ENCODE measurements around the gene MAP7.
A peak's percentile ranks its signal among the peaks of the same experiment; 100 is the strongest.

MAP7 gene

GRCh38 chr6:136475686-136476085 lies 74.5 kb downstream of the MAP7 start:
- H3K27ac Mint-ChIP-seq, result no peak overlapping the region
- no peaks in the 10 kb centered on the region for H3K27me3 Mint-ChIP-seq
- H3K36me3 Mint-ChIP-seq (ENCODE audit: low read depth), result no peaks in the 10 kb centered on the region
- H3K9me3 Mint-ChIP-seq, result no peaks in the 10 kb centered on the region
- intact Hi-C loops (cut with micrococcal nuclease), result no loop called here
- peaks cover 20% of the 10 kb centered on the region for H3K4me1 Mint-ChIP-seq (ENCODE audit: low read depth)
- H3K4me3 Mint-ChIP-seq, result no peak overlapping the region

GRCh38 chr6:136474241-136474640 lies 76.0 kb downstream of the MAP7 start:
- Mint-ChIP-seq H3K36me3 (ENCODE audit: low read depth) (no peaks in the 10 kb centered on the region), H3K9me3 (no peaks in the 10 kb centered on the region), H3K4me3 (no peak overlapping the region), H3K27me3 (no peaks in the 10 kb centered on the region), H3K27ac (no peak overlapping the region), H3K4me1 (ENCODE audit: low read depth) (peaks cover 32% of the 10 kb centered on the region)
- intact Hi-C loops (cut with micrococcal nuclease), result no loop called here

DNA sequence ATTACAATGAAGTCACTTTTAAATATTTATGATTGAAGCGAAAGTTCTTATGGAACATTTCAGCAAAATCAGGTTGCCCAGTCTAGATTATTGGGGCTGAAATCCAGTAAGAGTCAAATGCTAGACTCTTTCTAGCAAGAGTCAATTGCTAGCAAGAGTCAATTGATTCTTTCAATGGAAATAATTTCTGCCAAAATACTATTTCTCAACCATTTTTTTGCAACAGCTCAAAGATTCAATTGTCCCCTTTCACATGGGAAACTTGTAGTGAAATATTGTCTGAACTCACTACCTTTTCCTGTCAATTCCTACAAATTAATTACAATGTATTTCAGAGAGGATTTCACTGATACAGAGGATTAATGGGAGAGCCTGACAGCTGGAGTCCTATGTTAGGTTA lies 78.3 kb downstream of the MAP7 start:
- no peak overlapping the region for H3K27ac Mint-ChIP-seq
- H3K9me3 Mint-ChIP-seq, result no peaks in the 10 kb centered on the region
- intact Hi-C loops (cut with micrococcal nuclease), result no loop called here
- no peaks in the 10 kb centered on the region for H3K36me3 Mint-ChIP-seq (ENCODE audit: low read depth)
- peaks cover 36% of the 10 kb centered on the region for H3K4me1 Mint-ChIP-seq (ENCODE audit: low read depth)
- no peak overlapping the region for H3K4me3 Mint-ChIP-seq
- H3K27me3 Mint-ChIP-seq, result no peaks in the 10 kb centered on the region

GRCh38 chr6:136471372-136471771 lies 78.8 kb downstream of the MAP7 start:
- H3K36me3 Mint-ChIP-seq (ENCODE audit: low read depth), result no peaks in the 10 kb centered on the region
- no peaks in the 10 kb centered on the region for H3K27me3 Mint-ChIP-seq
- H3K9me3 Mint-ChIP-seq, result no peaks in the 10 kb centered on the region
- H3K4me1 Mint-ChIP-seq (ENCODE audit: low read depth), result peaks cover 36% of the 10 kb centered on the region
- intact Hi-C loops (cut with micrococcal nuclease), result no loop called here
- no peak overlapping the region for H3K27ac Mint-ChIP-seq
- no peak overlapping the region for H3K4me3 Mint-ChIP-seq

DNA sequence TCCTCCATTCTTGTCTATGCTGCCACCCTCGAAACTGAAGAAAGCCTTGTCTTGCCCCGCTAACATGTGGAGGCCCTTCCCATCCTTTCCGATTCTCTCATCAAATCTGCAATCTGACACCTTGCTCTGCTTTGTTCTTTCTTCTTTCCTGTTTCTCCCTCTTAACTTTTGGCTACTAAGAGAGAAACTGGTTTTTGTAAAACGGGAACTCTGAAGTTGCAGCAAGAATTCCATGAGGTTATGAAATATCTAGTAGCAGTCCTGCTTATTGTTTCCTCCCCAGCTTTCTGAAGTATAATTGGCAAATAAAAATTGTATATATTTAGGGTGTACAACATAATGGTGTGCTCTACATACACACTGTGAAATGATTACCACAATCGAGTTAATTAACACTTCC lies 80.2 kb downstream of the MAP7 start:
- H3K27ac Mint-ChIP-seq, result no peak overlapping the region
- H3K4me3 Mint-ChIP-seq, result peak overlapping the region; percentile 15
- no peaks in the 10 kb centered on the region for H3K36me3 Mint-ChIP-seq (ENCODE audit: low read depth)
- no peaks in the 10 kb centered on the region for H3K9me3 Mint-ChIP-seq
- peaks cover 36% of the 10 kb centered on the region for H3K4me1 Mint-ChIP-seq (ENCODE audit: low read depth)
- H3K27me3 Mint-ChIP-seq, result no peaks in the 10 kb centered on the region
- intact Hi-C loops (cut with micrococcal nuclease), result no loop called here

GRCh38 chr6:136469154-136469553 lies 81.1 kb downstream of the MAP7 start:
- H3K9me3 Mint-ChIP-seq, result no peaks in the 10 kb centered on the region
- H3K36me3 Mint-ChIP-seq (ENCODE audit: low read depth), result no peaks in the 10 kb centered on the region
- intact Hi-C loops (cut with micrococcal nuclease), result no loop called here
- no peak overlapping the region for H3K4me3 Mint-ChIP-seq
- no peak overlapping the region for H3K27ac Mint-ChIP-seq
- no peaks in the 10 kb centered on the region for H3K27me3 Mint-ChIP-seq
- H3K4me1 Mint-ChIP-seq (ENCODE audit: low read depth), result peaks cover 36% of the 10 kb centered on the region

GRCh38 chr6:136468711-136469110 lies 81.5 kb downstream of the MAP7 start:
- Mint-ChIP-seq H3K27ac (no peak overlapping the region), H3K36me3 (ENCODE audit: low read depth) (no peaks in the 10 kb centered on the region), H3K4me1 (ENCODE audit: low read depth) (peaks cover 36% of the 10 kb centered on the region), H3K27me3 (no peaks in the 10 kb centered on the region), H3K9me3 (no peaks in the 10 kb centered on the region), H3K4me3 (no peak overlapping the region)
- intact Hi-C loops (cut with micrococcal nuclease), result no loop called here

- Mint-ChIP-seq H3K9me3 (no peaks in the 10 kb centered on the region), H3K4me3 (no peak overlapping the region), H3K4me1 (ENCODE audit: low read depth) (peaks cover 28% of the 10 kb centered on the region), H3K27me3 (no peaks in the 10 kb centered on the region), H3K27ac (no peak overlapping the region), H3K36me3 (ENCODE audit: low read depth) (no peaks in the 10 kb centered on the region)
- intact Hi-C loops (cut with micrococcal nuclease), result no loop called here
Observed at GRCh38 chr6:136467186-136467585, 83.0 kb downstream of the MAP7 start.

DNA sequence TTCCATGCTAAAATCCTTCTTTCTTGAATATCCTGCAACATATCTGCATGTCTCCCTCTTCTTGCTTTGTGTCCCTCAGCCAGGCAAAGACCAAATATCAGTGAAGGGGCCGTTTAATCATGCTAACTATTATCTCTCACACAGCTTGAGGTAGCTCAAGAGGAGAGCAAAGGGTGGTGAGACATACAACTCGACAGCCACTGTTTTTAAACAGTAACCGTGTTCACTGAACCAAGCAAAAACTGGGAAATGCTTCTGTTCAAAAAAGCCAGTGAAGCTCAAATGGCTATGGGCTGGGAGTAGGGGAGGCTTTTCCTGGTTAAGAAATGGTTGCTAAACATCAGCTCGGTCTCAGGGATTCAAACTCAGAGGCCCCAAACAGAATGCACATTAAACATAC lies 83.4 kb downstream of the MAP7 start:
- no peaks in the 10 kb centered on the region for H3K9me3 Mint-ChIP-seq

GRCh38 chr6:136465766-136466303 lies 84.4 kb downstream of the MAP7 start:
- Mint-ChIP-seq H3K9me3 (no peaks in the 10 kb centered on the region), H3K4me1 (ENCODE audit: low read depth) (peaks cover 16% of the 10 kb centered on the region), H3K4me3 (no peak overlapping the region), H3K27ac (no peak overlapping the region), H3K27me3 (no peaks in the 10 kb centered on the region), H3K36me3 (ENCODE audit: low read depth) (no peaks in the 10 kb centered on the region)
- intact Hi-C loops (cut with micrococcal nuclease), result no loop called here

More for the DNA sequence above, 83.4 kb downstream of the MAP7 start:
- Mint-ChIP-seq H3K36me3 (ENCODE audit: low read depth) (no peaks in the 10 kb centered on the region), H3K4me3 (no peak overlapping the region), H3K27ac (no peak overlapping the region), H3K4me1 (ENCODE audit: low read depth) (peaks cover 24% of the 10 kb centered on the region), H3K27me3 (no peaks in the 10 kb centered on the region)
- intact Hi-C loops (cut with micrococcal nuclease), result no loop called here

DNA sequence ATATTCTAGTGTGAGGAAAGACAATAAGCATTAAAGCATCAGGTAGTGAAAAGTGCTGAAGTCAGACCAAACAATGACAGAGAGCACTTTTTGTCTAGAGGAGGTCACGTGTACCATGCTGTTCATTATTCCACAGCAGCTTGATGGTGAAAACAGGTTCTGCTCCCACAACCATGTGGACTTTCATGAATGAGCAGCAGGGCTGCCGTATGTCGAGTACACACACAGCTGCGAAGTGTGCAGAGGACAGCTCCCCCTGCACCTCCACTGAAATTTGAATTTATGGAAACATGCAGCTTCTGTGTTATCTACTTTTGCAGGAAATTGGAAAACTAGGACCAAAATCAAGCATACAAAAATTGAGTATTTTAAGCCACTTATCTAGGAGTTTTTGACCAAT lies 85.3 kb downstream of the MAP7 start:
- intact Hi-C loops (cut with micrococcal nuclease), result no loop called here
- H3K4me3 Mint-ChIP-seq, result no peak overlapping the region

GRCh38 chr6:136464148-136464547 lies 86.1 kb downstream of the MAP7 start:
- no peaks in the 10 kb centered on the region for H3K9me3 Mint-ChIP-seq
- no peak overlapping the region for H3K4me3 Mint-ChIP-seq
- H3K27me3 Mint-ChIP-seq, result no peaks in the 10 kb centered on the region
- intact Hi-C loops (cut with micrococcal nuclease), result no loop called here
- H3K36me3 Mint-ChIP-seq (ENCODE audit: low read depth), result no peaks in the 10 kb centered on the region
- H3K4me1 Mint-ChIP-seq (ENCODE audit: low read depth), result peaks cover 2% of the 10 kb centered on the region
- H3K27ac Mint-ChIP-seq, result no peak overlapping the region

More for the DNA sequence above, 85.3 kb downstream of the MAP7 start:
- Mint-ChIP-seq H3K9me3 (no peaks in the 10 kb centered on the region), H3K27ac (no peak overlapping the region), H3K4me1 (ENCODE audit: low read depth) (peaks cover 8% of the 10 kb centered on the region), H3K36me3 (ENCODE audit: low read depth) (no peaks in the 10 kb centered on the region), H3K27me3 (no peaks in the 10 kb centered on the region)

DNA sequence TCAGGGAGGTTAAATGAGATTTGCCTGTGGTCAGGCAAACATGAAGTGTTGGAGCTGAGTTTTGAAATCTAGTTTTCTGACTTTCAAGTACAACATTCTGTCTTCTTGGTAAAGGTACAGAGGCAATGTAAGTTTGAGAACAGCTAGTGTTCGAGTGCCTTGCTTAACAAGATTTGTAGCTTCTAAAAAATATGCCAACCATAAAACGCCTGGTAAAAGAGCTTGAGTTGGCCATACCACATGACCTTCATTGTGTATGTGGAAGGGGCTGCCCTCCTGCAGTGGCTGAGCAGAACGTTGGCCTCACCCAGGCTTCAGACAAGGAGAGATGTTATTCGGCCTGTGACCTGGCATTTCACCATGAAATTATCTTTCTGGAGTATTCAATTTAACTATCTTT lies 86.5 kb downstream of the MAP7 start:
- intact Hi-C loops (cut with micrococcal nuclease), result no loop called here
- Mint-ChIP-seq H3K4me1 (ENCODE audit: low read depth) (no peaks in the 10 kb centered on the region), H3K4me3 (no peak overlapping the region), H3K27ac (no peak overlapping the region), H3K27me3 (no peaks in the 10 kb centered on the region), H3K36me3 (ENCODE audit: low read depth) (no peaks in the 10 kb centered on the region), H3K9me3 (no peaks in the 10 kb centered on the region)

DNA sequence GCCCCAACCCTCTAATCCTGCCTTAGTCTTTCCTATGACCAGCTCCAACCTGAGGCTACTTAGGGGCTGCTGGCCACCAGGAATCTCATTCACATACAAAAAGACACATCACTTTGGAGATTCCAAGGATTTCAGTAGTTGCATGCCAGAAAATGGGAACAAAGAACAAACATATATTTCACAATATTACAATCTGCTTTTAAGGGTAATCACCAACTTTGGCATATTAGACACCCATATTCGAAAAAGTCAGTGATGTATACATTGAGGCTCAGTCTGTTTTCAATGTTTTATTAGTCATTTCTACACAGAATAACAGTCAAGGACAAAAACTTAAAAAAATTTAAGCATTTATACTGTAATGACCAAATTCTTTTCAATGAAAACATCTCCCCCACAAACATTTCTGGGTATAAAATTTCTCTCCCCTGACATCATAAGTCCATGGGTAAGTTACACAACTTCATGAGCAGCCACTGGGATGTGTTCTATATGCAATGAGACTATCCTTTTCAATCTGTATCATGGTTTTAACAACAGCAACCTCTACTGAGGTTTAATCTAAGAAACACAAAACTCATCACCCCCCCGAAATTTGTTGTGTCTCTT lies 103.5 kb downstream of the MAP7 start:
- no peaks in the 10 kb centered on the region for H3K27me3 Mint-ChIP-seq
- H3K4me3 Mint-ChIP-seq, result no peak overlapping the region
- intact Hi-C loops (cut with micrococcal nuclease), result no loop called here

GRCh38 chr6:136446145-136446544 lies 104.1 kb downstream of the MAP7 start:
- Mint-ChIP-seq H3K27ac (no peak overlapping the region), H3K4me1 (ENCODE audit: low read depth) (no peaks in the 10 kb centered on the region), H3K27me3 (no peaks in the 10 kb centered on the region), H3K36me3 (ENCODE audit: low read depth) (no peaks in the 10 kb centered on the region), H3K4me3 (no peak overlapping the region), H3K9me3 (no peaks in the 10 kb centered on the region)
- intact Hi-C loops (cut with micrococcal nuclease), result no loop called here

More for the DNA sequence above, 103.5 kb downstream of the MAP7 start:
- Mint-ChIP-seq H3K27ac (no peak overlapping the region), H3K9me3 (no peaks in the 10 kb centered on the region), H3K36me3 (ENCODE audit: low read depth) (no peaks in the 10 kb centered on the region), H3K4me1 (ENCODE audit: low read depth) (no peaks in the 10 kb centered on the region)
